Esophagus muscularis mucosa (tissue), 4 donors: ENCODE data around the gene SNRPB2. TPM values are rescaled to one million over a fixed set of nuclear protein-coding genes. Genes with fewer than 3 reads are reported as not detected.

Source experiments
- DNase-seq: peaks from one replicate; pipeline ENCODE4 v3.0.0-alpha.2; 2017; ENCODE audit errors: extremely low spot score
- H3K27ac ChIP-seq, 4 donors: fragments of 200-600 bp; sonication (generic); replicated peaks in 1 of 4; 1 replicate in 3 of 4; 2 replicates in 1 of 4; pipeline ENCODE4 v1.5.1; 2016 to 2019; ENCODE audit warnings: mild to moderate bottlenecking in 1 of 4
- H3K27me3 ChIP-seq, 4 donors: fragments of 200-600 bp; sonication (generic); one replicate each; pipeline versions ENCODE4 v1.5.1 to v1.6.0; 2016 to 2019
- H3K36me3 ChIP-seq, 4 donors: fragments of 200-600 bp; sonication (generic); one replicate each; pipeline ENCODE4 v1.5.1; 2016 to 2019
- H3K4me1 ChIP-seq, 4 donors: fragments of 200-600 bp; sonication (generic); one replicate each; pipeline ENCODE4 v1.5.1; 2016 to 2019
- H3K4me3 ChIP-seq, 4 donors: fragments of 200-600 bp; sonication (generic); 1 replicate in 2 of 4; 2 replicates in 2 of 4; pipeline ENCODE4 v1.5.1; 2016 to 2019; ENCODE audit warnings: mild to moderate bottlenecking in 4 of 4, moderate library complexity in 1 of 4
- H3K9me3 ChIP-seq, 4 donors: fragments of 200-600 bp; sonication (generic); 1 replicate in 3 of 4; 2 replicates in 1 of 4; pipeline ENCODE4 v1.5.1; 2016 to 2019
- CTCF ChIP-seq, 3 experiments: fragments of 200-600 bp in 2 of 3; fragments of 450-650 bp in 1 of 3; sonication (generic) in 2 of 3; IDR thresholded peaks; one replicate each; pipeline ENCODE4 v1.5.1; 2017 to 2019; ENCODE audit warnings: antibody characterized with exemption in 3 of 3, mild to moderate bottlenecking in 2 of 3, moderate library complexity in 1 of 3
- EP300 ChIP-seq: sonication (generic); formaldehyde crosslinking; IDR thresholded peaks from one replicate; pipeline ENCODE4 v1.6.1; 2017; ENCODE audit warnings: antibody characterized with exemption
- POLR2A ChIP-seq: fragments of 450-650 bp; IDR thresholded peaks from one replicate; pipeline ENCODE4 v1.6.1; 2017; ENCODE audit warnings: antibody characterized with exemption, moderate library complexity, mild to moderate bottlenecking, low read depth
- POLR2AphosphoS5 ChIP-seq, 2 donors: sonication (generic); formaldehyde crosslinking; IDR thresholded peaks; one replicate each; pipeline ENCODE4 v1.6.1; 2017; ENCODE audit warnings: antibody characterized with exemption in 2 of 2
- WGBS: methylation state at CpG from one replicate; pipeline ENCODE4 v1.1.5; 2018; 5-methylcytosine and 5-hydroxymethylcytosine counted together
- intact Hi-C: fragments of 100-400 bp; cut with DNase I; formaldehyde crosslinking; loops from one replicate; pipeline ENCODE4 v1.15.1; 2023
- total RNA-seq, 4 donors: library from RNA; depleted of rRNA; stranded (reverse); fragments of >200 nt; gene quantifications; one replicate each; pipeline versions ENCODE4 v1.1.0 to v1.2.1, GENCODE V29; 2016

Gene SNRPB2
- total RNA-seq, 4 donors from 2014 or later = 22.0 to 49.4 (median 30.5) TPM

DNA sequence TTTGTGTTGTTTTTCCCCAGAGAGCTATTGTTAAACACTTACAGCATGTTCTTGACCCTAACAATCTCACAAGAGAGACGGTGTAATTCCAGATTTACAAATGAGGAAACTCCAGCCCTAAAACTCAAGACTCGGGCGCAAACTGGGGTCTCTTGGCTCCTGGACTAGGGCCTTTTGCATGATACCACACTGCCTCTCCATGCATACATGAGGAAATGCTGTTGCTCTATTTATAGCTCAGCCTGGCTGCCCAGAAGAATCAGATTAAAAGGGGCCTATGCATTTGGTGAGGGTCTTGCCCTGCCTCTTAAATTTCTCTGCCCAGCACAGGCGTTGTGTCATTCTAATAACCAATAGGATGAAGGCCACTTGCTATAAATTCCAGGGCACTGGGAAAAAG, 30.5 kb upstream of the SNRPB2 start:
- Histone ChIP-seq H3K4me1 (no peaks in the 10 kb centered on the region), H3K4me3 (no peak overlapping the region), H3K9me3 (no peaks in the 10 kb centered on the region), H3K36me3 (no peaks in the 10 kb centered on the region), H3K27ac (no peak overlapping the region), H3K27me3 (no peaks in the 10 kb centered on the region)
- intact Hi-C loops = no loop called here
- DNase-seq = no peak
- TF ChIP-seq CTCF (IDR thresholded peaks at IDR 0.05) (no peak), EP300 (no peak), POLR2AphosphoS5 (IDR thresholded peaks at IDR 0.05) (no peak), POLR2A (no peak)
- WGBS = 73% methylated on average over 4 of the region's 4 CpGs

DNA sequence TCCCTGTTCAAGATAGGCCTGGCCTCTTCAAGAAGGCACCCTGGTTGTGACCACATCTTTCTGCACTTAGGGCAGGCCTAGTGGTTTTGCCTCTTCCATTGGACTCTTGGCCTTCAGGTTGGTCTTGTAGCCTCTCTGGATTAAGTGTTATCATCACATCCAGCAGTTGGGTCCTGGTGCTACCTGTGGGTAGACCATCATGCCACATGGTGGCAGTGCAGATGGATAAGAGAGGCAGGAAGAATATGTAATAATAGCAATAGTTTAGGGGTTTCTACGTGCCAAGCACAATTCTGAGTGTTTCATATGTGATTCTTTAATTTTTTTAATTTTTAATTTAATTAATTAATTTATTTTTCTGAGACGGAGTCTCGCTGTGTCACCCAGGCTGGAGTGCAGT, 28.5 kb upstream of the SNRPB2 start:
- H3K27ac ChIP-seq = no peak overlapping the region
- no peaks in the 10 kb centered on the region for H3K27me3 ChIP-seq
- no peaks in the 10 kb centered on the region for H3K4me1 ChIP-seq
- no peaks in the 10 kb centered on the region for H3K9me3 ChIP-seq
- no peak overlapping the region for H3K4me3 ChIP-seq
- intact Hi-C loops = no loop called here
- TF ChIP-seq POLR2AphosphoS5 (IDR thresholded peaks at IDR 0.05) (no peak), EP300 (no peak), CTCF (IDR thresholded peaks at IDR 0.05) (peak in 1 of 3 experiments; percentile 16), POLR2A (no peak)
- no peak for DNase-seq
- 87% methylated on average over 3 of the region's 3 CpGs for WGBS
- H3K36me3 ChIP-seq = no peaks in the 10 kb centered on the region

DNA sequence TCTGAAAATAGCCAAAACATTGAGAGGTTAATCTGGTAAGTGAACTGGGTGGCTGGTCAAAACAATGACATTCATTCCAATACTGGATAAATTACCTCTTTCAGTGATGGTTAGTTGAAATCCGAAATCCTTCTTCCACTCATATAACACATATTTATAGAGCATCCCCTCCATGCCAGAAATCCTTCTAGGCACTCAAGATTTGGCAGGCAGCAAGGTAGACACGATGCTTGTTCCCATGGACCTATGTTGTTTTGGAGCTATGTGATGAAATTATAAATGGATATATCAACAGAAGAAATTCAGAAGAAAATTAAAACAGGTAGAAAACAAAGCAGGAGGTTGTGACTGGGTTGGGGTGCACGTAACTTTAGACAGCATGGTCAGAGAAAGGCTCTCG, 26.3 kb upstream of the SNRPB2 start:
- intact Hi-C loops = no loop called here

GRCh38 chr20:16707674-16708073, 22.2 kb upstream of the SNRPB2 start:
- H3K36me3 ChIP-seq = no peaks in the 10 kb centered on the region
- H3K27ac ChIP-seq = no peak overlapping the region
- H3K9me3 ChIP-seq = no peaks in the 10 kb centered on the region
- intact Hi-C loops = no loop called here
- no peak for DNase-seq
- TF ChIP-seq EP300 (no peak), POLR2AphosphoS5 (IDR thresholded peaks at IDR 0.05) (no peak), CTCF (IDR thresholded peaks at IDR 0.05) (no peak), POLR2A (no peak)
- no peaks in the 10 kb centered on the region for H3K27me3 ChIP-seq
- WGBS = 81% methylated on average over 3 of the region's 3 CpGs
- no peak overlapping the region for H3K4me3 ChIP-seq
- H3K4me1 ChIP-seq = no peaks in the 10 kb centered on the region

More for the DNA sequence above, 26.3 kb upstream of the SNRPB2 start:
- Histone ChIP-seq H3K9me3 (no peaks in the 10 kb centered on the region), H3K27me3 (no peaks in the 10 kb centered on the region), H3K27ac (no peak overlapping the region), H3K36me3 (no peaks in the 10 kb centered on the region), H3K4me1 (no peaks in the 10 kb centered on the region), H3K4me3 (no peak overlapping the region)
- 79% methylated on average over 4 of the region's 4 CpGs for WGBS
- TF ChIP-seq EP300 = no peak
- no peak for TF ChIP-seq CTCF (IDR thresholded peaks at IDR 0.05)
- TF ChIP-seq POLR2A = no peak
- TF ChIP-seq POLR2AphosphoS5 (IDR thresholded peaks at IDR 0.05) = no peak
- no peak for DNase-seq

GRCh38 chr20:16708602-16709001, 21.2 kb upstream of the SNRPB2 start:
- H3K27me3 ChIP-seq = no peaks in the 10 kb centered on the region
- no peaks in the 10 kb centered on the region for H3K4me1 ChIP-seq
- no peak overlapping the region for H3K4me3 ChIP-seq
- no peaks in the 10 kb centered on the region for H3K9me3 ChIP-seq
- intact Hi-C loops = no loop called here
- no peak for DNase-seq
- H3K36me3 ChIP-seq = no peaks in the 10 kb centered on the region
- no peak overlapping the region for H3K27ac ChIP-seq
- no peak for TF ChIP-seq CTCF (IDR thresholded peaks at IDR 0.05)
- TF ChIP-seq POLR2A = no peak
- no peak for TF ChIP-seq EP300
- no peak for TF ChIP-seq POLR2AphosphoS5 (IDR thresholded peaks at IDR 0.05)
